Dendritic cell treated with granulocyte-macrophage colony-stimulating factor and Interleukin-4, amounts not matched to agents 40 ng/mL and 50 ng/mL, for 4 days (primary cell): ENCODE results near the gene TEPSIN.

Source experiments
- H3K27ac Mint-ChIP-seq: one replicate; pipeline ENCODE4 v1.8.0; 2022; ENCODE audit warnings: mild to moderate bottlenecking, mixed read lengths
- H3K27me3 Mint-ChIP-seq: one replicate; pipeline ENCODE4 v1.8.0; 2022; ENCODE audit warnings: mild to moderate bottlenecking, mixed read lengths
- H3K36me3 Mint-ChIP-seq: one replicate; pipeline ENCODE4 v1.8.0; 2022; ENCODE audit warnings: low read depth, mixed read lengths
- H3K4me1 Mint-ChIP-seq: one replicate; pipeline ENCODE4 v1.8.0; 2022; ENCODE audit warnings: low read depth, mixed read lengths
- H3K4me3 Mint-ChIP-seq: one replicate; pipeline ENCODE4 v1.8.0; 2022; ENCODE audit warnings: mild to moderate bottlenecking, moderate library complexity, mixed read lengths
- H3K9me3 Mint-ChIP-seq: one replicate; pipeline ENCODE4 v1.8.0; 2022; ENCODE audit warnings: mixed read lengths
- intact Hi-C: fragments of 100-400 bp; cut with micrococcal nuclease; formaldehyde crosslinking; loops from one replicate; pipeline ENCODE4 v1.15.0; 2022

TEPSIN gene

GRCh38 chr17:81277946-81278693, 39.3 kb upstream of the TEPSIN start:
- no peak overlapping the region for H3K4me3 Mint-ChIP-seq
- no peak overlapping the region for H3K27ac Mint-ChIP-seq
- peaks cover 100% of the 10 kb centered on the region for H3K36me3 Mint-ChIP-seq
- intact Hi-C loops = no loop called here
- no peaks in the 10 kb centered on the region for H3K27me3 Mint-ChIP-seq
- H3K9me3 Mint-ChIP-seq = no peaks in the 10 kb centered on the region
- H3K4me1 Mint-ChIP-seq = peaks cover 8% of the 10 kb centered on the region

GRCh38 chr17:81277421-81277820, 38.6 kb upstream of the TEPSIN start:
- no peak overlapping the region for H3K4me3 Mint-ChIP-seq
- H3K9me3 Mint-ChIP-seq = no peaks in the 10 kb centered on the region
- H3K27me3 Mint-ChIP-seq = no peaks in the 10 kb centered on the region
- H3K27ac Mint-ChIP-seq = no peak overlapping the region
- intact Hi-C loops = no loop called here
- peaks cover 15% of the 10 kb centered on the region for H3K4me1 Mint-ChIP-seq
- peaks cover 100% of the 10 kb centered on the region for H3K36me3 Mint-ChIP-seq

GRCh38 chr17:81276781-81277180, 37.9 kb upstream of the TEPSIN start:
- peaks cover 100% of the 10 kb centered on the region for H3K36me3 Mint-ChIP-seq
- peaks cover 16% of the 10 kb centered on the region for H3K4me1 Mint-ChIP-seq
- no peak overlapping the region for H3K27ac Mint-ChIP-seq
- H3K27me3 Mint-ChIP-seq = no peaks in the 10 kb centered on the region
- H3K4me3 Mint-ChIP-seq = no peak overlapping the region
- H3K9me3 Mint-ChIP-seq = no peaks in the 10 kb centered on the region
- intact Hi-C loops = no loop called here

GRCh38 chr17:81274471-81274855, 35.6 kb upstream of the TEPSIN start:
- no peak overlapping the region for H3K27ac Mint-ChIP-seq
- intact Hi-C loops = no loop called here
- H3K27me3 Mint-ChIP-seq = no peaks in the 10 kb centered on the region
- peaks cover 100% of the 10 kb centered on the region for H3K36me3 Mint-ChIP-seq
- no peak overlapping the region for H3K4me3 Mint-ChIP-seq
- peaks cover 16% of the 10 kb centered on the region for H3K4me1 Mint-ChIP-seq
- H3K9me3 Mint-ChIP-seq = no peaks in the 10 kb centered on the region

- H3K36me3 Mint-ChIP-seq = peaks cover 100% of the 10 kb centered on the region
- intact Hi-C loops = no loop called here
- no peaks in the 10 kb centered on the region for H3K9me3 Mint-ChIP-seq
- no peaks in the 10 kb centered on the region for H3K27me3 Mint-ChIP-seq
- H3K4me3 Mint-ChIP-seq = no peak overlapping the region
- no peak overlapping the region for H3K27ac Mint-ChIP-seq
- peaks cover 16% of the 10 kb centered on the region for H3K4me1 Mint-ChIP-seq
Measured at GRCh38 chr17:81273698-81274470, 35.0 kb upstream of the TEPSIN start.

DNA sequence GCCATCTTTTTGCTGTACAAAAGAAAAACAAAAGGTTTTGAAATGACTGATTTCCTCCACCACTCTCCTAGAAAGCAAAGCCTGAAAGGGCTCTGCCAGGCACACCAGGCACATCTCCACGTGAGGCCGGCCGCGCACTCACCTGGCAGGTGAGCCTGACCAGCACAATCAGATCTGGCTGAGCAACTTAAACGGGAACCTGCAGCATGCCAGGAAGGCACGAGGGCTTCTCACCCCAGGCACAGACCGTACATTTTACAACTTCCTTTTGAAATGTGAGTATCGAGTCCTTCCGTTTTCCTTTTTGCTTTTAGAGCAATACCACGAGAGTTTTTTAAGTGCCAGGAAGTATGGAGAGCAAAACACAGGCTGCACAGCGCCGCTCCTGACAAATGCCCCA, 33.8 kb upstream of the TEPSIN start:
- Mint-ChIP-seq H3K27ac (peak overlapping the region; percentile 59), H3K36me3 (peaks cover 100% of the 10 kb centered on the region)

DNA sequence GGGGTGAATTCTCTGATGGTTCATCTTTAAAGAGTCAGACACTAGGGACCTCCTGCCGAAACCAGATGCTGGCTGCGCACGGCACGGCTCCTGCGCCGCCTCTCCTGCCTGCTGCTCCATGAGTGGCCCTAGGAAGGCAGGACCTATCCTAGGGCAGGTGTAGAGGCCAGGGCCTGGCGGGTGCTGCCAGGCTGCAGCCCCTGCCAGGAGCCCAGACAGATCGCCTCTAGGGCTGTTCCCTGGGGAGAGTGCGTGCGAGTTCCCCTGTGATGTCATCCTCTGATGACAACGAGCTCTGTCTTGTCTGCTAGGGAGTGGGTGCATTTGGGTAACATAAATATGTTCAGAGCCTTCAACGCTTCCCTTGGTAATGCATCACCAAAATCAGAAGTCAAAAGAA, 32.4 kb upstream of the TEPSIN start:
- intact Hi-C loops = no loop called here
- H3K36me3 Mint-ChIP-seq = peaks cover 100% of the 10 kb centered on the region
- H3K27ac Mint-ChIP-seq = no peak overlapping the region
- peaks cover 27% of the 10 kb centered on the region for H3K4me1 Mint-ChIP-seq
- H3K9me3 Mint-ChIP-seq = no peaks in the 10 kb centered on the region
- H3K27me3 Mint-ChIP-seq = no peaks in the 10 kb centered on the region
- H3K4me3 Mint-ChIP-seq = no peak overlapping the region

More for the DNA sequence above, 33.8 kb upstream of the TEPSIN start:
- Mint-ChIP-seq H3K4me1 (peaks cover 22% of the 10 kb centered on the region), H3K27me3 (no peaks in the 10 kb centered on the region), H3K4me3 (no peak overlapping the region), H3K9me3 (no peaks in the 10 kb centered on the region)
- intact Hi-C loops = no loop called here

DNA sequence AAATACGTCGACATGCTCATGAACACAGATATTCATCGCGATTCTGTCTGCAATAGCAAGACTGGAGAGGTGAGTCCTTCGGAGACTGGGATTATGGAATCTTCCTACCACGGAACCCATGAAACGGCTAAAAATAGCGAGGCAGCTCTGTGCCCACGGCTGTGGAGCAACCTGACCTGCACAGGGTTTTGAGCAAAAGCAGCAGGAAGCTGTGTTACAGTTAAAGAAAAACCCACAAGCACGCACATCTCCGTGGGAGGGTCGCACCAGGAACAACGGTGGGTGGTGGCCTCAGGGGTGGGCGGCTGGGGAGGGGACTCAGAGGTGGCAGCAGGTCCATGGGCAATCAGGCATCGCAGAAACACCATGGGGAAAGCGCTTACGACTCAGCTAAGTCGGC, 31.4 kb upstream of the TEPSIN start:
- Mint-ChIP-seq H3K4me1 (peaks cover 27% of the 10 kb centered on the region), H3K9me3 (no peaks in the 10 kb centered on the region), H3K36me3 (peaks cover 100% of the 10 kb centered on the region), H3K27me3 (no peaks in the 10 kb centered on the region), H3K27ac (no peak overlapping the region), H3K4me3 (no peak overlapping the region)
- intact Hi-C loops = no loop called here

DNA sequence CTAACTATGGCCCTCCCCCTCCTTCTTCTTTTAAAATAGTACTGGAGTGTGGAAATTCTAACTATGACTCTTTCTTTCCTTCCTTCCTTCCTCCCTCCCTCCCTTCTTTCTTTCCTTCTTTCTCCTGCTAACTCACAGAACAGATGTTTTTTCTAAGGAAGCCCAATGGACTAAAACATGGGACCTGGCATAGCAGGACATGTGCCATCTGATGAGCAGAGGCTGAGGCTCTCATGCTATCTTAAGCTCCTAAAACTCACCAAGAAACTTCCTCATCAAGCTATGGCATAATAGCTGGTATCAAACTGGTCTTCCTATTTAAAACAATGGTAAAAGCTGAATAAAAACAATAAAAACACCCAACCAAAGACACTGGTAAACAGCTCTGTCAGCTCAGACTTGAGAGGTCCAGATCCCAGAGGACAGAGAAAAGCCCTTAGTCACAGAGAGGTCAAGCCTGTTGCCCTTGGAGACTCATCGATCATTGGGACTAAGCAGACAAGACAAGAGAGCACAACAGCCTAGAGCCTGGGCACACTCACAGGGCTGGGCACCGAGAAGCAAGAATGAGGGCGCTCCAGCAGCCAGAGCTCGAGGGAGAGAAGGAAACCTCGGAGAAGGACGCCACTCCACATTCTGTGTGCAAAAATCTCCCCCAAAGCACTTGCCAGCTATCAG, 28.7 kb upstream of the TEPSIN start:
- Mint-ChIP-seq H3K27ac (peak overlapping the region; percentile 4), H3K4me3 (no peak overlapping the region), H3K4me1 (peaks cover 13% of the 10 kb centered on the region), H3K27me3 (no peaks in the 10 kb centered on the region), H3K36me3 (peaks cover 100% of the 10 kb centered on the region), H3K9me3 (no peaks in the 10 kb centered on the region)
- intact Hi-C loops = no loop called here

DNA sequence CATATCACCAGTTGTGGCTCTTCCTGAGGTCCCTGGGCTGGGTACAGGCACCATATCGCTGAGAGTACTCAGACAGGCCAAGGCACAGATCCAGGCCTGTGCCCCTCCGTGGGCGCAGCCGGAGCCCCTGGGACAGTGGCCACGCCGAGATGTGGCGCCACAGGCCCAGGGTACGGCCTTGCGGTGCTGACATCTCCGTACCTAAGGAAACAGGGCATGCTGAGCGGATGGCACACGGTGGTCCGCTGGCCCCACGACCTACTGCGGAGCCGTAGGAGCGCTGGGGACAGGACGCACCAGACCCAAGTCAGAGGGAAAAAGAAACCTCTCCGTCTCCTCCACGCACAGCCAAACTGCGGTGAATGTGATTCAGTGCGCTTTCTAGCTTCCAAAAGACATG, 26.7 kb upstream of the TEPSIN start:
- Mint-ChIP-seq H3K4me3 (no peak overlapping the region), H3K27ac (no peak overlapping the region), H3K27me3 (no peaks in the 10 kb centered on the region), H3K36me3 (peaks cover 100% of the 10 kb centered on the region), H3K9me3 (no peaks in the 10 kb centered on the region), H3K4me1 (peaks cover 11% of the 10 kb centered on the region)
- intact Hi-C loops = no loop called here

GRCh38 chr17:81264640-81265039, 25.8 kb upstream of the TEPSIN start:
- peaks cover 100% of the 10 kb centered on the region for H3K36me3 Mint-ChIP-seq
- H3K4me1 Mint-ChIP-seq = peaks cover 11% of the 10 kb centered on the region
- H3K27me3 Mint-ChIP-seq = no peaks in the 10 kb centered on the region
- H3K4me3 Mint-ChIP-seq = no peak overlapping the region
- no peaks in the 10 kb centered on the region for H3K9me3 Mint-ChIP-seq
- no peak overlapping the region for H3K27ac Mint-ChIP-seq
- intact Hi-C loops = no loop called here

DNA sequence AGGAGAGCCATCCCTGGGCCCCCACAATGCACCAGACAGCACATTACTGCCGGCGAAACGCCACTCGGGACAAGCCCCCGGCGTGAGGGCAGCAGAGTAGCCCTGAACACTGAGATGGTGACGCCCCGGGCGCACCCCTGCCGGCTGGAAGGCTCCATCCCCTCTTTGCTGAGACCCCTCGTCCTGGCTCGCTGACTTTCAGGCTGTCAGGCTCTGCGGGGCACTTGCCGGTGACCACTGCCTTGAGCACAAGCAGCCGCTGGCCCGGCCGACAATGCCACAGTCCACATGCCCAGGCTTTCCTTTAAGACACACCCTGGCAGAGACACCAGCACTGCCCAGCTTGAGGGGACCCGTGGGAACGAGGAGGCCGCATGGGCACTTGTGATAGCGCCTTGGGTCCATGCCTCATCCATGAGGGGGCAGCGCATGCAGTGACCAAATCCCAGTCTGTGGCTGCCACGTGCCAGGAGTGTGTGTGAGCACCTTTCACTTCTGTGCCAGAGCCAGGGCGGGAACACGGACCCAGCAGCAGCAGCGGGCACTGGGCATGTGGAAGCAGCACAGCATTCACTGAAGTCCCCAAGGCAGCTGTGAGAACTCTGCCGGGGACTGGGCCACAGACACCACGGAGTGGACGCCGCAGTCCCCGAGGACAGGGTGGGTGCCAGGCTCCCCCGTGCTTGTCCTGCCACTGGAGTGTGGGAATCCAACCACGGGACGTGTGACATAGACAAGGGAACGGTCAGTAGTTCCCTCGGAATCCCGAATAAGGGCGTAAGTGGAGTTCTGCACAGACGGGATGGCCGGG, 24.7 kb upstream of the TEPSIN start:
- Mint-ChIP-seq H3K9me3 (no peaks in the 10 kb centered on the region), H3K36me3 (peaks cover 100% of the 10 kb centered on the region), H3K4me1 (peaks cover 11% of the 10 kb centered on the region), H3K27ac (no peak overlapping the region), H3K27me3 (no peaks in the 10 kb centered on the region), H3K4me3 (no peak overlapping the region)
- intact Hi-C loops = no loop called here

DNA sequence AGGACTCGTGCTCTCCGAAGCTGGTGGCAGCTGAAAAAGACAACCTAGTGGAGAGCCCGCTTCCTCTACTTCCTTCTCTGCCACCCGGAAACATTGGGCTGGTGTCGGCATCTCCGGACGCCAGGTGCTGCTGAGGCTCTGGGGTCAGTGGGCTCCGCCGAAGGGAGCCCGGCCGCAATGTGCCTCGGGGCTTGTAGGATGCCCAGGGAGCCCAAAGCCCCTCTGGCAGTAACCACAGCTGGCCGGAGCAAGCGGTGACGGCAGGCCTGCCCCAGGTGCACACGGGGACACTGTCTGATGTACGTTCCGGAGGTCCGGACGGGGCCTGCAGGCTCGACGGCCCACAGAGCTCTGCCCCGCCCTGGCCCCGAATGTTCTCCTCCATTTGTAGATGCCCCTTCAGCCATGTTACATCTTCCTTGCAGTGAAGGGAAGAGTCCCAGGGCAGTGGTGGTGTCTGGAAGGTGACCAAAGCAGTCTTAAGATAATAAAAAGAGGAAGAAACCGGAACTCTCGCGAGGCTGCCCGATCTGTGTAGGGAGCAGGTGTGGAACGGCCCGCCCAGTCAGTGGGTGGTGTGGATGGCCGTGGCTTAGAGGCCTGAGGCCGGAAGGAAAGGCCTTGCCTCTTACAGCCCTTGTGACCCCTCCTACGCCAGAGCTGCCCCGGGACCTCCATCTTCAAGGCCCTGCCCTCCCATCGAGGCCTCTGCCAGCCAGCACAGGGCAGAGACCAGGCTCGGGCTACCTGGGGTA, 22.9 kb upstream of the TEPSIN start:
- Mint-ChIP-seq H3K9me3 (no peaks in the 10 kb centered on the region), H3K4me3 (no peak overlapping the region), H3K36me3 (peaks cover 100% of the 10 kb centered on the region), H3K4me1 (peaks cover 6% of the 10 kb centered on the region), H3K27me3 (no peaks in the 10 kb centered on the region), H3K27ac (no peak overlapping the region)
- intact Hi-C loops = no loop called here
